OCI-M2 (cell line): ENCODE results near the gene RERE.
"Not testable (repeated sequence)": the region's sequence is repeated elsewhere in the genome, so short reads cannot be mapped to it uniquely, and the experiment has no call there.

Experiments
- DNase-seq: peaks from one replicate; lab custom pipeline; 2025; ENCODE audit not compliant: unreplicated experiment; lab: John Stamatoyannopoulos, UW

Gene RERE

GRCh38 chr1:8524627-8525157, 292.7 kb downstream of the RERE start:
- no peak for DNase-seq

- DNase-seq: no peak
Measured at GRCh38 chr1:8523666-8524206, 293.7 kb downstream of the RERE start.

DNA sequence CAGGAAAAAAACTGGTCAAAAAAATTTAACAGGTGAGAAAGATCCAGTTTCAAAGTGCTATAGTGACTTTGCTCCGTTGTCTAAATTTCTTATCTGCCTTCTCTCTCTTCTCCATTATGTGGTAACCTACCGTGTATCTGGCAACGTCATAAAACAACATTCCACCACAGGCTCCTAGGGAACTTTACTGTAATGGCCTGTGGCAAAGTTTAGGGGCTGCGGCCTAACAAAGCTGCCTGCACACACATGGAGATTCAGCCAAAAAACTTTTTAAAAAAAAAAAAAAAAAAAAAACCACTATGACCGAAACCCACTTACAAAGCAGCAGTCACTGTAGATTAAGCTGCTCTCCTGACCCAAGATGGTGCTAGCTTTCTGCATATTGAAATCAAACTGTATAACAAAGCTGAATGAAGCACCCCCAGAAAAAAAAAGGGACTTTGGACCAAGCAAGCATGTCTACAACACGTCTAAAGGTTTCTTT, 296.9 kb downstream of the RERE start:
- no peak for DNase-seq

DNA sequence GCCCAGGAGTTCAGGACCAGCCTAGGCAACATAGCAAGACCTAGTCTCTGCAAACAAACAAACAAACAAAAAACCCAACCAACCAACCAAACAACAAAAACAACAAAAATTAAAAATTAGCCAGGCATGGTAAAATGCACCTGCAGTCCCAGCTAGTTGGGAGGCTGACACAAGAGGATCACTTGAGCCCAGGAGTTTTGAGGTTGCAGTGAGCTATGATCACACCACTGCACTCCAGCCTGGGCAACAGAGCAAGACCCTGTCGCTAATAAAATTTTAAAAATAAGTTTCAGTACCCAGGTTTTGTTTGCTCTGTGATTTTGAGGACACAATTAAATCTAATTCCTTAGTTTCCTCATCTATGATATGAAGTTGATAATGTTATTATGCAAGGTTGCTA, 298.3 kb downstream of the RERE start:
- no peak for DNase-seq

GRCh38 chr1:8518490-8518801, 299.0 kb downstream of the RERE start:
- DNase-seq: no peak

- DNase-seq: no peak
Measured at GRCh38 chr1:8517661-8518489, 299.6 kb downstream of the RERE start.

DNA sequence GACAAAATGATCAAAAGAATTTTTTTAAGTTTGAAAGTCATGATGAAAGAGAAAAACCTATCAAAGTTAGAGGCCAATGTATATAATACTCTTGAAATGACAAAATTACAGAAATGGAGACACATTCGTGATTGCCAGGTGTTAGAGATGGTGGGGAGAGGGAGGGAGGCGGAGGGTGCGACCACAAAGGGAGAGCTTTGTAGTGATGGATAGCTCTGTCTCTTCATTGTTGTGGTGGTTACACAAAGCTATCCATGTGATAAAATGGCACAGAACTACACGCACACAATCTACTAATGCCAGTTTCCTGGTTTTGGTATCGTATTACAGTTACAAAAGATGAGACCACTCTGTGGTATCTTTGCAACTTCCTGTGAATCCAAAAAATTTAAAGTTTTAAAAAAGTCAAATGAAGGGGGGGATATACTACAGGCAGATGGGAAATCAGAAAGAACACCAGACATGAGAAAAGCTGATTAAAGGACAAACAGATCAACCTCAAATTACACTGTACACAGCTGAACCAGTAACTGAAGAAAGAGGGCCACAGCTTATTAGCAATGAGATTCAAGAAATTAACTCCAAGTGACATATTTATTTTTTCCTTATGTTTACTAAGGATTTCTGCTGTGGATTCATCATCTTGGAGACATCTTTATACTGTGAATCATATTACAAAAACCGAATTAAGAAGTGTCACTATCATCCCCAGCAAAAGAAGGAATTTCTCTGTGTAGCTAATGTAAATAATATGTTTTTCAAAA, 300.5 kb downstream of the RERE start:
- peak; percentile 20 for DNase-seq

DNA sequence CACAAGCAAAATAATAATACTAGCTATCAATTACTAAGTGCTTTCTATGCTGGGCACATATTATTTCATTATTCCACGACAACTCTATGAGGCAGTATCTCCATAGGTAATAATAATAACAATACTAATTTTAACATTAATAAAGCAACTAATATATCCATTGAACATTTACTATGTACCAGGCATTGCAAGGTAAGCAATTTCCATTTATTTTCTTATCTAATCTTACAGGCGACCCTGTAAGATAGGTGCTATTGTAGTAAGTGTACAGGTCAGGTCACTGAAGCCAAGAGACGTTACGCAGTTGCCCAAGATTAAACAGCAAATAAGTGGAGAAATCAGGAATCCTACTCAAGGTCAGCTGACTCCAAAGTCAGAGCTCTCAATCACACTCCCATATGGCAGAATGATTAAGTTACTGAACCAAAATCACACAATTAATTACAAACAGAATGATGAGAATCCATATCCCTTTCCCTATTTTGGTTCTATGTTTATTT, 301.1 kb downstream of the RERE start:
- DNase-seq: no peak

- DNase-seq: no peak
Measured at GRCh38 chr1:8512504-8512903, 304.9 kb downstream of the RERE start.

DNA sequence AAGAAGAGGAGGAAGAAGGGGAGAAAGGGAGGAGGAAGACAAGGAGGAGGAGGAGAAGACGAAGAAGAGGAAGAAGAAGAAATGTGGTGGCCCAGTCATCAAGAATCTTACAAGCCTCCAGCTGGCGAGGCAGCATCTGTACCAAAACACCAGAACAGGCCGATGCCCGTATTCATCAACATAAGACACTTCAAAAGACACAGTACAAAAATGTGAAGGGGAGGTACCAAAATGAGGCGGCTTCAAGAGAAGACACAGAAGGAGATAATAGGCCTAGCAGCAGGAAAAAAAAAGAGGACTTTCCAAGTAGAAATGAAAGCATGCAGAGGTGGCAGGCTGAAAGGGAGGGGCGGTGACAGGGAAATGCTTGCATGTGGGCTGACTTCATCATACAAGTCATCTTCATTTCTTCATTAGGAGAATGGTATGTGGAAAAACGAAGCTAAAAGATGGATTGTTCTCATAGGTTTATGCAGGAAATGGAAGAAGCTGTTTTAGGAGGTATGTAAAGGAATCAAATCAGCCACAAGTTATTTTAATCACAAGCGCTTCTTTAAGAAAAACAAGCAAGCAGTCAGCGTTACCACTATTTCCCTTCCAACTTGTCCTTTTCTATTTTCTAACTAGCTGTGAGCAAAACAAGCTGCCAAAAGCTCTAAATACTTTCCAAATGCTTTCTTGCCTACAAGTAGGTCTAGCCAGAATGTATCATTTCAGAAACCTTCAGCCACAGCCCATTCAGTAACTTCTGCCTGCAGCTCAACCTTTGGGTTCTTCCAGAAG, 307.2 kb downstream of the RERE start:
- no peak for DNase-seq

DNA sequence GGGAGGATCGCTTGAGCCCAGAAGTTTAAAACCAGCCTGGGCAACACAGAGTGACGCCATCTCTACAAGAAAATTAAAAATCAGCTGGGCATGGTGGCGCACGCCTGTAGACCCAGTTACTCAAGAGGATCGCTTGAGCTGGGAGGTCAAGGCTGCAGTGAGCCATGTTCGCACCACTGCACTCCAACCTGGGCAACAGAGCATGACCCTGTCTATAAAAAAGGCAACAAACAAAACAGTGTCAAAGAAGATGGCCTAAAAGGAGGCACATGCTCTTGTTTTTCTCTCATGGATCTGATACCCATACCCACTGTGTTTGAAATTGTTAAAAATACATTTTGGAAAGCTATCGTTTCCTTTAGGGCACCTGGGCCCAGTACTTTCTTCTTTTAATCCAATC, 307.9 kb downstream of the RERE start:
- DNase-seq: no peak

DNA sequence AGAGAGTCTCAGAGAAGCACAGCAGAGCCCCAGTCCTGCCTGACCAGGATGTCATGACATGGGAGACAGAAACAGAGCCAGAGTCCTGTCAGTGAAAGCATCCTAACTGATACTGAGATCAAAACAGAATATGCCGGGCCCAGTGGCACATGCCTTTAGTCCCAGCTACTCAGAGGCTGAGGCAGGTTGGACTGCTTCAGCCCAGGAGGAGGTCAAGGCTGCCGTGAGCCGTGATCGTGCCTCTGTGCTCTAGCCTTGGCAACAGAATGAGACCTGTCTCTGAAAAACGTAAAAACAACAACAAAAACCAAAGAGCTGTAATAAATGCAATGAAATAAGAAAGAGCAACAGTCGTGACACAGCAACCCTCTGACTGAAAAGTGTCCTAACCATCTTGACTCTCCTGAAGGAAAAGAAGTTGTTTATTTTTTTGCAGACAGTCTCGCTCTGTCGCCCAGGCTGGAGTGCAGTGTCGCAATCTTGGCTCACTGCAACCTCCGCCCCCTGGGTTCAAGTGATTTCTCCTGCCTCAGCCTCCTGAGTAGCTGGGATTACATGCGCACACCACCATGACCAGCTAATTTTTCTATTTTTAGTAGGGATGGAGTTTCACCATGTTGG, 310.3 kb downstream of the RERE start:
- DNase-seq: no peak

DNA sequence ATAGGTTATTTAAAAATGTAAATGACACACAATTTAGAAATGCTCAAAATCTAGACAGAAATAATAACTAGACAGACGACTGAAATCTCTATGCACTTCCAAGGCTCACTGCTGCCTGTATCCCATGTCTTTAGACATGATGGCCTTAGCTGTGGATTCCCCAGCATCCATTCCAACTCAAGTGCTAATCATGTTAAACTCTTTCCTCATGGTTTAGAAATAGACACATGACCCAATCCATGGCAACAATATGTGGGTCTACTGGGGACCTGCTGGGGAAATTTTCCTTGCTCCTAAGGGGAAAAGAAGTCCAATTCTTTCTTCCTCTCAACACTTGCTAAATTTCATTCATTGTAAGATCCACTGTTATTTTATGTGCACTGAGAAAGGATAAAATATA, 311.0 kb downstream of the RERE start:
- no peak for DNase-seq

GRCh38 chr1:8503842-8504241, 313.6 kb downstream of the RERE start:
- no peak for DNase-seq

DNA sequence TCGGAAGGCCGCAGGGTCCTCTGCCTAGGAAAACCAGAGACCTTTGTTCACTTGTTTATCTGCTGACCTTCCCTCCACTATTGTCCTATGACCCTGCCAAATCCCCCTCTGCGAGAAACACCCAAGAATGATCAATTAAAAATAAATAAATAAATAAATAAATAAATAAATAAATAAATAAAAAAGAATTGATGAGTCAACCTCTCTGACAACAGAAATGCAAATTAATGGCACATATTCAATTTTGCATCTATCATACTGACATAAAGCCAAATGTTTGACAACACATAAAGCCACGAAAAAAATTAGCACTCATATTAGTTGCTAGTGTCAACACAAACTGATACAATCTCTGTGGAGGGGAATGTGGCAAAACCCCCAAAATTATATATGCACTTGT, 314.5 kb downstream of the RERE start:
- DNase-seq: not testable (repeated sequence)

GRCh38 chr1:8497210-8497819, 320.1 kb downstream of the RERE start:
- DNase-seq: no peak

DNA sequence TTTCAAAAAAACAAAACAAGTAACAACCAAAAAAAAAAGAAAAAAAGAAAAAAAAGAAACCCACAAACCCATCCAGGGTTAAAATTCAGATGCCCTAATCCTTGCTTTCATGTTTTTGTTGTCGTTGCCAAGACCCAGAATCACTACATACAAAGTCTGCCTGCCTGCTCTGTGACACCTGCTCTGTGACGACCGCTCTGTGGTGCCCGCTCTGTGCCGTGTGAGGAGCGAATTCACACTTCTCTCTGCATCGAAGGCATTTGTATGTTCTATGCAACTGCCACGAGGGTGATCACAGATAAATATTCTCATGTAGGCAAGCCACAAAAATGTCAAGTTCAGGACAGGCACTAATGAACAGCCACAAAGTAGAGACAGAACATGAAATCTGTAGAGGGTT, 321.0 kb downstream of the RERE start:
- no peak for DNase-seq

- DNase-seq: no peak
Measured at GRCh38 chr1:8495928-8496401, 321.5 kb downstream of the RERE start.

GRCh38 chr1:8494681-8495080, 322.8 kb downstream of the RERE start:
- DNase-seq: no peak
